Fibroblast of lung (primary cell): ENCODE measurements around the gene SCAMP5. TPM values are rescaled to one million over a fixed set of nuclear protein-coding genes. Genes with fewer than 3 reads are reported as not detected.

Experiments
- DNase-seq, 2 donors: peaks; one replicate each; pipeline versions ENCODE4 v3.0.0 to v3.0.0-alpha.2; 2010; ENCODE audit warnings: low read depth in 2 of 2
- H2AFZ ChIP-seq: 2 replicates; pipeline ENCODE4 v1.5.1; 2012; ENCODE audit warnings: low read length, control low read depth, inconsistent platforms
- H3K27ac ChIP-seq: 2 replicates; pipeline ENCODE4 v1.5.1; 2011; ENCODE audit warnings: low read length, control low read depth; ENCODE audit not compliant: insufficient read depth
- H3K27me3 ChIP-seq: 2 replicates; pipeline ENCODE4 v1.5.1; 2011; ENCODE audit warnings: mild to moderate bottlenecking, low read length; ENCODE audit not compliant: control insufficient read depth, insufficient read depth
- H3K36me3 ChIP-seq: 2 replicates; pipeline ENCODE4 v1.5.1; 2011; ENCODE audit warnings: low read length; ENCODE audit not compliant: control insufficient read depth, insufficient read depth
- H3K4me1 ChIP-seq: 2 replicates; pipeline ENCODE4 v1.5.1; 2011; ENCODE audit warnings: low read length; ENCODE audit not compliant: control insufficient read depth, insufficient read depth; ENCODE audit errors: extremely low read depth
- H3K4me2 ChIP-seq: 2 replicates; pipeline ENCODE4 v1.5.1; 2011; ENCODE audit warnings: low read length, control low read depth; ENCODE audit not compliant: insufficient read depth; ENCODE audit errors: extremely low read depth
- H3K4me3 ChIP-seq, 4 experiments: fragments of 200-600 bp in 1 of 4; sonication (generic) in 1 of 4; replicated peaks in 1 of 4; 2 replicates each; pipeline ENCODE4 v1.5.1; 2011 to 2016; ENCODE audit warnings: low read length in 4 of 4, low read depth in 3 of 4, mild to moderate bottlenecking in 3 of 4, control low read depth in 2 of 4, inconsistent platforms in 1 of 4, mixed read lengths in 1 of 4; ENCODE audit not compliant: insufficient read depth in 1 of 4; ENCODE audit errors: control extremely low read depth in 1 of 4
- H3K79me2 ChIP-seq: 2 replicates; pipeline ENCODE4 v1.5.1; 2012; ENCODE audit warnings: mild to moderate bottlenecking, low read length, inconsistent platforms; ENCODE audit not compliant: control insufficient read depth, insufficient read depth
- H3K9ac ChIP-seq: 2 replicates; pipeline ENCODE4 v1.5.1; 2011; ENCODE audit warnings: mild to moderate bottlenecking, low read length, control low read depth; ENCODE audit not compliant: insufficient read depth
- H3K9me3 ChIP-seq: 2 replicates; pipeline ENCODE4 v1.5.1; 2012; ENCODE audit warnings: low read depth, low read length; ENCODE audit not compliant: control insufficient read depth, insufficient read depth
- H4K20me1 ChIP-seq: 2 replicates; pipeline ENCODE4 v1.5.1; 2011; ENCODE audit warnings: low read length; ENCODE audit not compliant: control insufficient read depth, insufficient read depth; ENCODE audit errors: extremely low read depth
- CTCF ChIP-seq, 2 donors: IDR thresholded peaks in 1 of 2; conservative IDR thresholded peaks in 1 of 2; 1 replicate in 1 of 2; 2 replicates in 1 of 2; pipeline ENCODE4 v1.5.1; 2011 to 2012; ENCODE audit warnings: low read length in 2 of 2, control low read depth in 1 of 2, inconsistent platforms in 1 of 2, low read depth in 1 of 2, mild to moderate bottlenecking in 1 of 2
- EZH2 ChIP-seq: IDR thresholded peaks from 2 replicates; pipeline ENCODE4 v1.5.1; 2012; ENCODE audit warnings: low read length, control low read depth, mild to moderate bottlenecking; ENCODE audit errors: missing control alignments
- polyA plus RNA-seq, 2 donors: library from polyadenylated mRNA; depleted of rRNA in 1 of 2; stranded (reverse) in 1 of 2; unstranded in 1 of 2; fragments of >200 nt; gene quantifications; 2 replicates each; pipeline ENCODE4 v1.2.1, GENCODE V29; 2011 to 2012; ENCODE audit warnings: missing spikeins in 1 of 2
- total RNA-seq: library from RNA; depleted of rRNA; stranded (reverse); fragments of >200 nt; gene quantifications from 2 replicates; pipeline ENCODE4 v1.2.1, GENCODE V29; 2014

Gene SCAMP5
- total and polyA plus RNA-seq, 2 donors (not counting 1 experiment from before 2014, with no cell fraction given) = 0.50 to 0.93 TPM

GRCh38 chr15:75044258-75044878 is 49.0 kb downstream of the SCAMP5 start:
- Histone ChIP-seq H3K4me2 (peak overlapping the region; percentile 61), H3K9me3 (no peaks in the 10 kb centered on the region), H2AFZ (no peak overlapping the region), H3K27ac (peak overlapping the region; percentile 80), H3K27me3 (no peaks in the 10 kb centered on the region), H3K79me2 (no peaks in the 10 kb centered on the region), H3K4me1 (peaks cover 22% of the 10 kb centered on the region), H4K20me1 (no peaks in the 10 kb centered on the region), H3K9ac (peak overlapping the region; percentile 48), H3K4me3 (peak overlapping the region in 1 of 4 experiments; percentile 28), H3K36me3 (no peaks in the 10 kb centered on the region)
- no peak for DNase-seq
- no peak for TF ChIP-seq CTCF (conservative IDR thresholded peaks at IDR 0.05 in 1 of 2, IDR thresholded peaks at IDR 0.05 in 1 of 2; ENCODE audit: low read depth in 1 of 2, low read length in 2 of 2)
- TF ChIP-seq EZH2 = no peak

- H3K27ac ChIP-seq = no peak overlapping the region
- no peaks in the 10 kb centered on the region for H3K27me3 ChIP-seq
Measured at GRCh38 chr15:75045332-75046015, 50.1 kb downstream of the SCAMP5 start.

More at GRCh38 chr15:75045332-75046015, 50.1 kb downstream of the SCAMP5 start:
- H3K4me2 ChIP-seq = no peak overlapping the region
- no peak overlapping the region for H2AFZ ChIP-seq
- H3K9me3 ChIP-seq = no peaks in the 10 kb centered on the region
- H3K4me1 ChIP-seq = peaks cover 22% of the 10 kb centered on the region
- no peak for DNase-seq
- H3K79me2 ChIP-seq = no peaks in the 10 kb centered on the region
- no peak overlapping the region for H3K4me3 ChIP-seq
- no peaks in the 10 kb centered on the region for H3K36me3 ChIP-seq
- TF ChIP-seq CTCF (conservative IDR thresholded peaks at IDR 0.05 in 1 of 2, IDR thresholded peaks at IDR 0.05 in 1 of 2; ENCODE audit: low read depth in 1 of 2, low read length in 2 of 2) (no peak), EZH2 (no peak)
- H3K9ac ChIP-seq = no peak overlapping the region
- H4K20me1 ChIP-seq = no peaks in the 10 kb centered on the region
